Measurements from ENCODE around the gene ATAD1.

DNA sequence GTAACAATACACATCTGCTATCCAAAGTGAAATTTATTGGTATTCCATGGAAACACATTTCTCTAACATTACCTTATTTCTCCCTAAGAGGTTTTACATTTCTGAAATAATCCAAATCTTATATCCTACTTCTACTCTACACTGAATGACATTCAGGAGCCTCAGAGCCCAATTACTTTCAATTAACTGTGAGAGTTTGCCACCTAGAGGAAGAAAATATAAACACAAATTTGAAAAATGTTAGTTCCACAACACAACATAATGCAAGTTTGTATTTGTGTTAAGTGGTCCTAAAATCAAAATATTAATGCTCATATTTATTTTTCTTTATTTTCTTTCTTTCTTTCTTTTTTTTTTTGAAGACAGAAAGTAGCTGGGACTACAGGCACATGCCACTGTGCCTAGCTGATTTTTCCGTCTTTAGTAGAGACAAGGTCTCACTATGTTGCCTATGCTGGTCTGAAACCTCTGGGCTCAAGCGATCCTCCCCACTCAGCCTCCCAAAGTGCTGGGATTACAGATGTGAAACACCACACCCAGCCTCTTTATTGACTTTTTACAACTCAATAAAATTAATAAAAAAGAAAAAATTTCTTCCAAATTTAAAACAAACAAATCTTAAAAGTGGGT lies 46.0 kb downstream of the ATAD1 start:
- TF ChIP-seq, protein P1, sequence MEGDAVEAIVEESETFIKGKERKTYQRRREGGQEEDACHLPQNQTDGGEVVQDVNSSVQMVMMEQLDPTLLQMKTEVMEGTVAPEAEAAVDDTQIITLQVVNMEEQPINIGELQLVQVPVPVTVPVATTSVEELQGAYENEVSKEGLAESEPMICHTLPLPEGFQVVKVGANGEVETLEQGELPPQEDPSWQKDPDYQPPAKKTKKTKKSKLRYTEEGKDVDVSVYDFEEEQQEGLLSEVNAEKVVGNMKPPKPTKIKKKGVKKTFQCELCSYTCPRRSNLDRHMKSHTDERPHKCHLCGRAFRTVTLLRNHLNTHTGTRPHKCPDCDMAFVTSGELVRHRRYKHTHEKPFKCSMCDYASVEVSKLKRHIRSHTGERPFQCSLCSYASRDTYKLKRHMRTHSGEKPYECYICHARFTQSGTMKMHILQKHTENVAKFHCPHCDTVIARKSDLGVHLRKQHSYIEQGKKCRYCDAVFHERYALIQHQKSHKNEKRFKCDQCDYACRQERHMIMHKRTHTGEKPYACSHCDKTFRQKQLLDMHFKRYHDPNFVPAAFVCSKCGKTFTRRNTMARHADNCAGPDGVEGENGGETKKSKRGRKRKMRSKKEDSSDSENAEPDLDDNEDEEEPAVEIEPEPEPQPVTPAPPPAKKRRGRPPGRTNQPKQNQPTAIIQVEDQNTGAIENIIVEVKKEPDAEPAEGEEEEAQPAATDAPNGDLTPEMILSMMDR (conservative IDR thresholded peaks at IDR 0.05; ENCODE audit: low read depth, low read length) = peak; percentile 69
- TF ChIP-seq EZH2 (IDR thresholded peaks at IDR 0.05; ENCODE audit: borderline replicate concordance, low read depth, low read length, poor library complexity, severe bottlenecking) = no peak
